Measurements from ENCODE around the gene HSPBP1.
A peak's percentile ranks its signal among the peaks of the same experiment; 100 is the strongest.
"Not testable (repeated sequence)": the region's sequence is repeated elsewhere in the genome, so short reads cannot be mapped to it uniquely, and the experiment has no call there.

The HSPBP1 gene

DNA sequence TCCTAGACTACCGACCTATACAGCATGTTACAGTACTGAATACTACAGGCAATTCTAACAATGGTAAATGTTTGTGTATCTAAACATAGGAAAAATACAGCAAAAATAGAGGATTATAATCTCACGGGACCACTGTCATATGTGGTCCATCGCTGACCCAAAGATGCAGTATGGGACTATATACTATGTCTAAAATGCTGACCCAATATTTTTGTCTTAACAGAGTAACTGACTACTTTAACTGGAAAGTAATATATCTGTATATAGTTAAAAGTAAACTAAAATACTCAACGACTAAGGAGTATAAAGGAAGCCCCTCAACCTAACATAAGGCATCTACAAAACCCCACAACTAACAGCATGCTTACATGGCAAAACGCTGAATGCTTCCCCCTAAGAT, 46.9 kb downstream of the HSPBP1 start:
- no peak for DNase-seq (ENCODE audit: low read depth)

DNA sequence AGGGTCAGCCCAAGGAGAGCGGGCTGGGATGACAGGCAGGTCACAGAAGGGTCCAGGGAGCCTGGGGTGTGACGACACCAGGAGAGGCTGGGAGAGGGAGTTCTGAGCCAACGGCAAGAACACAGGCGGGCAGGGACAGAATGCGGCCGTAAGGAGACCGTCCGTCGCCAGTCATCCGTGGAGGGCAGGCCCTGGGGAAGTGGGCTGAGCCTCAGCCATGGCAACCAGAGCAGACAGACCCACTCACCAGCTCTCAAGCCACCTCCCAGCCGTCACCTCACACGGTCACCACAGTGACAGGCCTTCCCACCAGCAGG, 47.7 kb downstream of the HSPBP1 start:
- no peak for DNase-seq (ENCODE audit: low read depth)

DNA sequence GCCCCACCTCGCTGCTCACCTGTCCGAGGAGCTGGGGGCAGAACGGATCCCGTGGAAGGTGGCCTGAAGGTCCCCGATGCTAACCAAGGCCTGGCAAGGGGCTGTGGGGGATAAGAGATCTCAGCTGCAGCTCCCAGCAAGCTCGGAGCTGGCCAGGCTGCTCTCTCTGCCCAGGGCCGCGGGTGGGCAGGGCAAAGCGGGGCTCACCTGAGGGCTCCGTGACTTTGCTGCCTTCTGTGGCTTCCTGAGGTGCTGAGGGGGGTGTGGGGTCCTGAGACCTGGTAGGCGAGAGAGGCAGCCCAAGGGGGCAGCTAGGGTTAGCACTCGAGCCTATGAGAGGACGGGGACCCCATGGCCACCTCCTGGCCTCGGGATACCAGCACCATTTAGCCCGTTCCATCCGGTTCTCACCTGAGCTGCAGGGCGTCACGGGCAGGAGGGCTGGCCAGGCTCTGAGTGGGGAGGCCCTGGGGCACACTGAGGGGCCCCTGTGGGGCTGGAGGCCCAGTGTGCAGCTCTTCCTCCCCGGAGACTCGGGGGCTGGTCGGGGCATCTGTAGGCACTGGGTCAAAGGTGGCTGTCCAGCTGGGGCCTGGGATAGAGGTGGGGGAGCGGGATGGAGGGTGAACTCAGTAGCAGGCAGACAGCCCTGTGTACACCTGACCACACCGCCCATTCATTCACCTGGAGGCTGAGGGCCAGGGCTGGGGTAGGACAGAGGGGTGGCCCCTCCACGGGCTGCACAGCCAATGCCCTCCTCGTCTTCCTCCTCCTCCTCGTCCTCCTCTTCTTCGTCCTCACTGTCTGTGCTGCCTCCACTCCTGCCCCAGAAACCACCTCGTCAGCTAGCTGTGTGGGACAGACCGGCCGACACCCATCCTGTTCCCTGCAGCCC, 48.3 kb downstream of the HSPBP1 start:
- no peak for DNase-seq (ENCODE audit: low read depth)

DNA sequence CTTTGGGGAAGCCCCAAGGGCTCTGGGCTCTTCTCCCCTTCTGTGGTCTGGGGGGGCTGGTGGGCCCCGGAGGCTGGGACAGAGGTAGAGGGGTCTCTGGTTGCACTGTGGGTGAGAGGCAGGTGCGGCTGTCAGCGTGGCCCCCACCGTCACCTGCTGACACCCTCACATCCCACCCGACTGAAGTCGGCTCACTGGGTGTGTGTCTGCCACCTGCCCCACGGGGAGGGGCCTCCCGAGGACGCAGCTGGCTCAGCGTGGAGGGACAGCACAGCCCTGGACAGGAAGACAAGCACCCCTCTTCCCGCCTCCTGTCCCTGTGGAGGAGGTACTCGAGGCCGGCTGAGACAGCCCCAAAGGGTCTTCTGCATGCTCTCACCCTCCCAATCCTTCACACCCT, 49.1 kb downstream of the HSPBP1 start:
- no peak for DNase-seq (ENCODE audit: low read depth)

DNA sequence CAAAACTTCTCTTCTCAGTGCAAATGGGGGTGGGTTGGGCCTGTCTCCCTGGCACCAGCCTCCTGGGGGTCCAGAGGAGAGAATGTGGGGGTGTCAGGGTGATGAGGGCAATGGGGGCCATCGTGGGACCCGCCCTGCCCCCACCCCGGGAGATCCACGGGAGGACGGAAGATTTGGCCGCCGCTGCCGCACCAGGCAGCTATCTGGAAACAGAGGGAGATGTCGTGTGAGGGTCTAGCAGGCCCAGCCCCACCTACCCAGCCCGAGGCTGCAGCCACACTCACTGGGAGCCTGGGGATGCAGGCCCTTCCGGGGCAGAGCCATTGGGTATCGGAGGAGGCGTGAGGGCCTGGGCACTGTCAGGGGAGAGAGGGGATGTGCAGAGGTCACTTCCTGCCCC, 49.6 kb downstream of the HSPBP1 start:
- DNase-seq (ENCODE audit: low read depth), result no peak

DNA sequence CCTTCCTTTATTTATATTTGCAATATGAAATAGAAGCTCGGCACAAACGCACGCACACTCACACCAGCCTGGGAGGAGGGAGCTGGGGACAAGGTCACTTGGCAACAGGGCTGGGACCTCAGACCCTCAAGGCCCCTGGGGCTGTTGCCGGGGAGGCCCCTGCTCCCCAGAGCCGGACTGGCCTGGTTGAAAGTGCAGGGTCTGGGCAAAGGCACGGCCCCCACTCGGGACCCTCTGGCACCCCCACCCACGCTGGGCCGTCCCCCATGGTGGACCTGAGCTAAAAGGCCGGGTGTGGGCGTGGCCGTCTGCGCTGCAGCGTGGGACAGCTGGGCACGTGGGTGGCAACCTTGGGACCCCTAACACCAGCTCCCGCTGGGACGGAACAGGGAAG, 50.1 kb downstream of the HSPBP1 start:
- no peak for DNase-seq (ENCODE audit: low read depth)

DNA sequence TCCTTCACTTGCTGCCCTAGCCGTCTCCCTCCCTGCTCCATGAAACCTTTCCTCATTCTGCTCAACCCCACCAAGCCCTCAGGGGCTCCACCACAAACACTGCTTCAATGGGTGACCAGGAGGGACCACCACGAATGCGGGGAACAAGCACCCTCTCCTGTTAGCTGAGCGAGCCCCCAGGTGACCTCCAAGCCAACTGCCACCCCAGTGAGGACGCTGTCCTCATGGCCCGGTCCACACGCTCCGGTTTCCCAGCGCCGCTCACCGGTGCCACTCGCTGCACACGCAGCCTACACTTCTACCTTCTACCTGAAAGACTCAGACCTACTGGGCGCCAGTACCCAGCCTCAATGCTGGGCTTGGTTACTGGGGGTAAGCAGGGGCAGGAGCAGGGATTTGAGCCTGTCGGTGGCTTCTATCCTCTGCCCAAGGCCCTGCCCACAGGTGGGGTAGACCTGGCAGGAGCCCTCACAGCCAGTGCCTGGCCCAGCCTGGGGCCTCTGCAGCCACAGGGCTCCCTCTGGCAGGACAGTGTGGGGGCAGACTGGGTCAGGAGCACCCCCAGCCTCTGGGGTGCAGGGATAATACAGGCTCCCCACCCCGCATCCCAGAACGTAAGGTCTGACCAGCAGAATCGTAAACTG, 50.6 kb downstream of the HSPBP1 start:
- DNase-seq (ENCODE audit: low read depth), result no peak

DNA sequence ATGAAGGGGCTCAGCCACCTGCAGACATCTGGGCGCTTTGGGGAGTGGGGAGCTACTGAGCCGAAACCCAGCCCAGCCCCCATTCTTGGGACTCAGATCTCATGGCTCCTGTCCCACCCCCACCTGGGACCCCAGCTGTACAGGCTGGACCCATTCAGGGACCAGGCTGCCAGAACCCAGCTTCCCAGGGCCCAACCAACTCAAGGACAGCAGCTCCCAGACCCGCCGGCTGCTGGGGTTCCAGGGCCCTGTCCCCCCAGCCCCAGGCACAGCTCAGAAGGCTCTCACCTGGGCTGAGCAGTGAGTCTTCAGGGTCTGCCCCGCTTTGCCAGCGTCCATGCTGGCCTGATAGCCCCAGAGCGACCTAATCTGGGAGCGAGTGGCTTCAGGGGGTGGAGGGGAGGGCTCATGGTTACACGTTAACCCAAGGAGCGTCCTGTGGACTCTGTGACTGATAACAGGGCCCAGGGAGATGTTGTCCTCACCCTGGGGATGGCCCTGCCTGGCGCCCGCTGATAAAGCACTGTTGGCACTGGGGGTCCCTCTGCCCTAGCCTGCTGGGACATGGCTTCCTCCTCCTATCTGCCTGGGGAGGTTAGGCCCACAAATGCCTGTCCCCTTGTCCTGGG, 51.4 kb downstream of the HSPBP1 start, which contains the start of gene TMEM86B:
TMEM86B (minus strand) TSS at position 361 of the 629 bp plus-strand sequence; CDS start at position 339, 22 bp downstream.
- no peak for DNase-seq (ENCODE audit: low read depth)

DNA sequence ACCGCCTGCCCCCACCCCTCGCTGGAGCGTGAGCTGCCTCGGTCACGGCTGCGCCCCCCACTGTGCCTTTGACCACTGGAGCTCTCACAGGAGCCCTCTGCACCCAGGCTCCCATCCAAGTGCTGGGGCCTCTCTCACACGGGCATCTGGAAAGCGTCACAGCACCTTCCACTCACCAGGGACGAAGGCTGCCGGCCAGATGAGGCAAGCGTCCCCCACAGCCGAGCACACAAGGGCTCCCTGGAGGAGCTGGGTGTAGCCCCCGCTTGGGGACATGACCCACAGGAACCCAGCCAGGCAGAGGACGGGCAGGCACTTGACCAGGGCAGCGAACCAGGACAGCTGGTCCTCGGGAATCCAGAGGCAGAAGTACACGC, 51.9 kb downstream of the HSPBP1 start:
- DNase-seq (ENCODE audit: low read depth), result no peak

DNA sequence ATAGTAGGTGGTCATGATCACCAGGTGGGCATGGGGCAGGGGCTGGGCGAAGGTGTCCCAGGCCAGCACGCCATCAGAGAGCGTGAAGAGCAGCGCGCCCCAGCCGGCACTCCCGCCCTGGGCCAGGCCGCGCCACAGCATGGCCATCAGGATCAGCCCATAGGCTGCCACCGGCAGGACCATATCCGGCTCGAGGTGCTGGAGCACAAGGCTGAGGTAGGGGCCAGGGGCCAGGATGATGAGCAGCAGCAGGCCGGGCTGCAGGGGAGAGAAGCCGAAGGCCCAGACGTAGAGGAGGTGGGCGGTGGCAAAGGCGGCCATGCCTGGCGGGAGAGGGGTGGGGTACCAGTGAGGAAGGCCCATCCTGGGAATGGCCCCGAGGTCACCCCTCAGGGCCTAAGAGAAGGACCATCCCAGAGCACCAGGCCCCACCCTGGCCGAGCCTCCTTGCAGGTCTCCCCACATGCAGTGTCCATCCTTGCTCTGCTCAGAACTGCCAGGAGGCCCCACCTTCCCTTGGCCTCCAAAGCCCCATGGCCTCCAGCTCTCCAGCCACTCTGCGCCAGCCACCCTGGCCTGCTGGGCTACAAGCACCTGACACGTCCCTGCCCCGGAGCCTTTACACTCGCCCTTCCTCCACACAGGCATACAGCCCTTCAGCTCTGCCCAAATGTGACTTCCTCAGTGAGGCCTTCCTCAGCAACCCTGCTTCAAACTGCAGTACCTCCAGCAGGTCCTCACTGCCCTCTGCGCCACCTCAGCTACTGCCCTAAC, 52.5 kb downstream of the HSPBP1 start:
- DNase-seq (ENCODE audit: low read depth), result no peak

DNA sequence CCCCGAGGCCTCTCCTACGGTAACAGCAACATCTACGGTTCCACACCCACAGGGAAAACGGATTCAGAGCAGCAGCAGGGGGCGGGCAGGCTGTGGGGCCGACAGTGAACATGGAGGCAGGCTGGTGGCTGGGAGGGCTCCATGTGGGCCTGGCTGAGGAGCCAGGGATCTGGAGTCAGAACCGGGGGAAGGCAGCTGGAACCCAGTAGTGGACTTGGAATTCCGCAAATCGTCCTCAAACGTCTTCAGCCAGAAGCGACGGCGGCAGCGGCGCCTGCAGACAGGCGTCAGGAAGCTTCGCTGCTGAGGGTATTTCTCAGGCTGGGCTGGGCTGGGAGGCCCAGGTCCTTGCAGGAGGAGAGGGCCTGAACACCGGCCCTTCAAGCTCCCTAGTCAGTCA, 53.1 kb downstream of the HSPBP1 start:
- no peak for DNase-seq (ENCODE audit: low read depth)

DNA sequence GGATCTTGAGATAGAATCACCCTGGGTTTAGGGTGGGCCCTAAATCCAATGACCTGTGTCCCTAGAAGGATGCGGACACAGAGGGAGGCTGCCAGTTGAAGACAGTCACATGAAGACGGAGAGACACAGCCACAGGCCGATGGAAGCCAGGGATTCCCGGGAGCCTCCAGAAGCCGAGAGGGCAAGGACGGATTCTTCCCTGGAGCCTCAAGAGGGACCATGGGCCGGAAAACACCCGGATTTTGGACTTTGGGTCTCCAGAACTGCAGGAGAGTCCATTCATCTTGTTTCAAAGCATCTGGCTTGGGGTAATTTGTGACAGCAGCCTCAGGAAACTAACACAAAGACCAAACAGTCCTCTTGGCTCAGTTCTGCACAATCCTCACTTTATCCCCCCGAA, 53.6 kb downstream of the HSPBP1 start:
- no peak for DNase-seq (ENCODE audit: low read depth)

DNA sequence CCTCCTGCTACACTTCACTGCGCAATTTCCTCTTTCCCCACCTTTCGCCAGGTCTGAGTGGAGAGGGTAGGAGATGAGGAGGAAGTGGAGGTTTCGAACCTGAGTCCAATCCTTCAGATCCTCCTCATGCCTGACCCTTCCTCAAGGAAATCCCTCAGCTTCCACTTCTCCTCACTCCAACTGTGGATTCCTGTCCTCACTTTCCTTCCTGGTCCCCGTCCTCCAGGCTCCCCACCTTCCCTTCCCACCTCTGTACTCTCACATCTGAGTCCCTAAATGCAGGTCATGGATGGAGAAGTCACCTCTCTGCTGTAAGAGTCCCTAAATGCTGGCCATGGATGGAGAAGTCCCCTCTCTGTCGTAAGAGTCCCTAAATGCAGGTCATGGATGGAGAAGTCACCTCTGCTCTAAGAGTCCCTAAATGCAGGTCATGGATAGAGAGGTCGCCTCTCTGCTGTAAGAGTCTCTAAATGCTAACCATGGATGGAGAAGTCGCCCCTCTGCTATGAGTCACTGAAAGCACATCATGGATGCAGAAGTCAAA, 54.4 kb downstream of the HSPBP1 start:
- DNase-seq (ENCODE audit: low read depth), result no peak

DNA sequence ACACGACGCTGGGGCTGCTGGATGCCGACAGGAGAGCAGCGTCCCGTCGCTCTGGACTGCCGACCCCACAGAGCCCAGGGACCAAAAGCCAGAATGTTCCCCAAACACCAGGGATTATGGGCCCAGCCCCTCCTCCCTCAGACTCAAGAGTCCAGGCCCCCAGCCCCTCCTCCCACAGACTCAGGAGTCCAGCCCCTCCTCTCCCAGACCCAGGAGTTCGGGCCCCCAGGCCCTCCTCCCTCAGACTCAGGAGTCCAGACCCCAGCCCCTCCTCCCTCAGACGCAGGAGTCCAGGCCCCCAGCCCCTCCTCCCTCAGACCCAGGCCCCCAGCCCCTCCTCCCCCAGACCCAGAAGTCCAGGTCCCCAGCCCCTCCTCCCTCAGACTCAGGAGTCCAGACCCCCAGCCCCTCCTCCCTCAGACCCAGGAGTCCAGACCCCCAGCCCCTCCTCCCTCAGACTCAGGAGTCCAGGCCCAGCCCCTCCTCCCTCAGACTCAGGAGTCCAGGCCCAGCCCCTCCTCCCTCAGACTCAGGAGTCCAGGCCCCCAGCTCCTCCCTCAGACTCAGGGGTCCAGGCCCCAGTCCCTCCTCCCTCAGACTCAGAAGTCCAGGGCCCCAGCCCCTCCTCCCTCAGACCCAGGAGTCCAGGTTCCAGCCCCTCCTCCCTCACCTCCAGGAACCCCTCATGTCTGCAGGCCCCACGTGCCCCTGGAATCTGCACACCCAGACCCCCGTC, 55.1 kb downstream of the HSPBP1 start:
- not testable (repeated sequence) for DNase-seq (ENCODE audit: low read depth)

DNA sequence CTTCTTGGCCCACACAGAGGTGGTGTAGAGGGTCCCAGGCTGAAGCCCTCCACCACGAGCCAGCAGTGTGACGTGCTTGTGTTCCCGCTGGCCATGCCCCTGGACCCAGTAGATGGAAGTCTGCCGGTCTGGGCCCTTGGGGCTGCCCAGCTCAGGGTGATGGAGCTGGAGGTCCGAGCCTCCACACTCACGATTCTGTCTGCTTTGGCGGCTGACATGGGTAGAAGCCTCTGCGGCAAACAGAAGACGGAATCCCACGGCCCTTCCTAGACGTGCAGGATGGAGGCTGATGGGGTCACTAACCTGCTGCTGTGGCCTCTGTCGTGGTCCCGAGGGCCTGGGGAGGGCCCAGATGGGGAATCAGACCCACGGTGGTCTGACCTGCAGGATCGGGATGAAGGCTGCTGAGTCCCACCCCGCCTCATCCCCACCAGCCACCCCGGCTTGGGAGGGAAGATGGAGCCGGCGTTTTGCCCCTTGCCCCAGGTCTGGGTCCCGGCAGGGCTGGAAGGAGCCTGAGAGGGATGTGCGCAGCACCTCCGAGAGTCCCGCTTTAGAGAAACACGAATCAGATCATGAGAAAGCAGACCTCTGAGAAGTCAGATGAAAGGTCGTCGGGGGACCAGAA, 55.8 kb downstream of the HSPBP1 start:
- DNase-seq (ENCODE audit: low read depth), result no peak

DNA sequence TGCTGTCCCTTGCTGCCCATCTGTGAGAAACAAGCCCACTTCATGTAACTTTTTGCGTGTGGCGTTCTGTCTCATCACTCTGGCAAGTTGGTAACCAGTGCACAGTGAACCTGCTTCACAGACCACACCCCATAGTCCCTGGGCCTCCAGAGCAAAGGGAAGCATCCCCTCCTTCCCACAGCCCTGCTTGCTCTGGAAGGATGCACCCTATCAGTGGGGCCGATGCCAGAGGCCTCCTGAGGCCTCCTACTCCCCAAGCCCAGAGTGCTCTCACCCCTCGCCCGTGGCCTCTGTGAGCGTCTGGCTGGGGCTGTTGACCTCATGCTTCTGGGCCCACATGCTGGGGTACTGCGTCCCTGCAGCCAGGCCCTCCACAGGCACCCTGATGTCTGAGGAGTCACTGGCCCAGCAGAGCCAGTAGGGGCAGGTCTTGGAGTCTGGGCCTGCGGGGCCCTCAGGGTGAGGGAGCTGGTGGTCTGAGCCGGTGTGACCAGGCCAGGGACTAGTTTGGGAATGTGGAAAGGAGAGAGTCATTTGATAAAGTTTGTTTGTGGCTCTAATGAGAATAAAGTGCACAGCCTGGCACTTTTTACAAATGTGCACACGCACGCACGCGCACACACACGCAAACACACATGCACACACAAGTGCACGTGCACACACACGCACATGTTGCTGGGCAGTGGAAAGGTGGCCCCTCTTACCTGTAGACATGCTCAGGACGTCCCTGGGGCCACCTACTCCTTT, 56.4 kb downstream of the HSPBP1 start:
- no peak for DNase-seq (ENCODE audit: low read depth)

DNA sequence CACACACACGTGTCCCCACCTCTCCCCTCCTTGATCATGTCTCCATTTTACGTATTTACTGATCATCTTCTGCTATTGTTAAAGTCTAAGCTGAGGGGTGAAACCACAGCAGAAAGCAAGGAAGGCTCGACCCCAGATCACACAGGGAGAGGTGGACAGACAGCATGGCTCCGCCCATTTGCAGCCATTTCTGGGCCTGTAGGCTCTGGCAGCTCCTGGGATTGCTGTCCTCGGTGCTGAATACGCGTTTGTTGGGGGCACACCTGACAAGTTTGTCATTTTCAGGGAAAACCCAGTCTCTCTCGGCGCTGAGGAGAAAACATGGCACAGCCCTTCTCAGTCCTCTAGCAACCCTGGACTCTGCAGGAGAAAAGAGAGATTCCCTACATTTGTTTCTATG, 59.4 kb downstream of the HSPBP1 start:
- DNase-seq (ENCODE audit: low read depth), result no peak

DNA sequence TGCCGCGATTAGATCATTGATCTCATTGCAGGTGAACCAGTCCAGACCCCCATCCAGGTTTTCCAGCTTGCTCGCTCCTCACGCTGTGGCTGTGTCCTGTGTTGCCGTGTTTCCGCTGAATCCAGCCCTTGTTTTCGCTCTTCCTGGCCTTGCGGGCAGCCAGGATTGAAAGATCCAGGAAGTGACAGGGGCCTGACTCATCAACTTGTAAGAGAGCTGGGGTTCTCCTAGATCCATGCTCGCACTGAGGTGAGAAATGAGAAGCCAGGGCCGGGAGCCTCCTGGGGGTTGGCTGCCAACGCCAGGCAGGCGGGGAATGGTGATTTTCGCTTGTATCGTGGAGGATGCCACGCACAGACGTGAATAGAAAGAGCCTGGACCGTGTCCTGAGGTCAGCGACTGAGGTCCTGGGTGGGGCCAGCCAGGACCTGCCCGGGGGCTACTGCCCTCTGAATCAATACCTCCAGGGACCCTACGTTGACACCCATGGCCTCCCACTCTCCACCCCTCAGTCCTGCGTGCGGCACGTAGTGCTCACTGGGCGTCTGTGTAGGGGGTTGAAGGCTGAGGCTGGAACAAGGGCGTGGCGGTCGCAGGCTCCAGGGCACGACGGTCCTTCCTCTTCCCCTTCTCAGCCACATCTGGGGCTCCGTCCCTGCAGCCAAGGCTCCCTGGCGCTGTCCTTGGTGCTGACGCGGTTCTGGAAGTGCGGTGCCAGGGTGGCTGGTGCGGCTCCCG, 63.3 kb downstream of the HSPBP1 start:
- DNase-seq (ENCODE audit: low read depth), result peak; percentile 98

DNA sequence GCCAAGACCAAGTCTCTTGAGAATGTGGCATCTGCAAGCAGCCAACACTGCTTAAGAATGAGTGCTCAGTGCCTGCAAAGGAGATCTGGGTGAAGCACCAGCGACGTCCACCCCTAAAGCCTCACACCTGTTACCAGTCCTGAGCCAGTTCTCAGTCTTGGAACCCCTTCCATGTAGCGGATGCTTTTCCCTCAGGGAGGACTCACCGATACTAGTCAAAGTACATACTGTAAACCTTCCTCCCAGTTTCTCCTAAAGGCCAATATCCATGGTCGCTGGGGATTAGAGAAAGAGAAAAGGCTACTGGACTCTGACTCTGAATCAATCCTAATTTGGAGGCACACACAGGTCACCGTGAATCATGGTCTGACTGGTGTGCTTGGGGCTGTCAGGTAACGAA, 66.4 kb downstream of the HSPBP1 start:
- no peak for DNase-seq (ENCODE audit: low read depth)

DNA sequence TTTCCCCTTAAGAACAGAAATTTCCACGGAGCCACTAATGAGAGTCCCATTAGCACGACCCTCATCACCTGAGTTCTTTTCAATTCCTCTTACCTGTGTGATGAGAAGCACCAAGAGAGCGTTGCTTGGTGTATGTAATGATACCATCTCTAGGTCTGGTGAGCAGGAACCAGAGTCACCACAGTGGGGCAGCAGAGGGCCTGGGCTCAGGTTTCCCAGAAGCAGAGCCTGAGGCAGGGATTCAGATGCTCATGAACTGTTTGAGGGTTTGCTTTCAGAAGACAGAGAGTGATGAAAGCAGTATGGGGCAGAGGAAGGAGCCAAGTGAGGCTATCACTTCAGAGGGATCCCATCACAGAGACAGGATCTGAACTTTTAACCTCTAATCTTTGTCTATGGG, 67.5 kb downstream of the HSPBP1 start:
- DNase-seq (ENCODE audit: low read depth), result no peak
